ENCODE results near the gene CBFA2T2. TPM values are rescaled to one million over a fixed set of nuclear protein-coding genes. Genes with fewer than 3 reads are reported as not detected.
"Not testable (repeated sequence)": the region's sequence is repeated elsewhere in the genome, so short reads cannot be mapped to it uniquely, and the experiment has no call there.

CBFA2T2 gene
- total RNA-seq, 1 donor from 2014 or later, result 19.6 TPM

DNA sequence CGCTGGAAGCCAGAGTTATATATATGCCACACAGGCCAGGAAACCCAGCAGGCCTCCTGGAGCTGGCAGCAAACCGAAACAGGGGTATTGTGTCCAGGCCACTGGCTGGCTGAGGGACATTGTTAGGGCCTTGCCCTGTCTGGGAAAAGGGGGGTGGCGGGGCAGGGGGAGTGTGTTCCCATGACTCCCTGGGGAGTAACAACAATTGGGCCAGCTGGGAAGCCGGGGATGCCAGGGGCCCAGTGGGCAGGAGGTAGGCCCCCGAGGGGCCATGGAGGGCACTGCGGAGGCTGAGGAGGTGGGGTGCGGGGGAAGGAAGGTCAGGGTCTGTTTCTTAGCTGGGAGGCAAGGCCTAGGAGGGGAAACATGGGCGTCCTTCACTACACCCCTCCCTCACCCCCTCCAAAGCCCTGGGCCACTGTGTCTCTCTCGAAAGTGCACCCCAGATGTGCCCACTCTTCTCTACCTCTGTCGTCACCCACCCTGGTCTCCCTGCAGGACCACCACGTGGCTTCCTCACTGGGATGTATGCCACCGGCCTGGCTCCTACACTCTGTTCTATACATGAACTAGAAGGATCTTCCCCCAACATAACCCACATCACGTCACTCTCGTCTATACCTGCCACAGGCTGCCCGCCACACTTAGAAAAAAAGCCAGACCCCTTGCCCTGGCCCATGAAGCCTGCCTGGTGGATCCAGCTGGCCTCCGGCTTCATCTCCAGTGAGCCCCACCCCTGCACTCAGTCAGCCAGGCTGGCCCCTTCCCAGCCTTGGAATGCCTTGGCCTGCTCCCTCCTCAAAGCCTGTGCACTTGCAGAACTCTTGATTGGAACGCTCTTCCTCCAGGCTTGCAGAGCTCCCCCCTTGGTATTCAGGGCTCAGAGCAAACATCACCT is 204.1 kb downstream of the CBFA2T2 start:
- H3K4me3 Mint-ChIP-seq (ENCODE audit: unreplicated experiment), result no peak overlapping the region
- H3K9me3 Mint-ChIP-seq (ENCODE audit: unreplicated experiment), result no peaks in the 10 kb centered on the region
- no peaks in the 10 kb centered on the region for H3K27me3 Mint-ChIP-seq (ENCODE audit: unreplicated experiment)
- no peaks in the 10 kb centered on the region for H3K36me3 Mint-ChIP-seq (ENCODE audit: unreplicated experiment)
- no peak for DNase-seq (ENCODE audit: extremely low spot score, unreplicated experiment)
- no peak for TF ChIP-seq CTCF (IDR thresholded peaks at IDR 0.05)
- H3K4me1 Mint-ChIP-seq (ENCODE audit: unreplicated experiment), result peaks cover 3% of the 10 kb centered on the region
- no peak overlapping the region for H3K27ac Mint-ChIP-seq (ENCODE audit: unreplicated experiment)

DNA sequence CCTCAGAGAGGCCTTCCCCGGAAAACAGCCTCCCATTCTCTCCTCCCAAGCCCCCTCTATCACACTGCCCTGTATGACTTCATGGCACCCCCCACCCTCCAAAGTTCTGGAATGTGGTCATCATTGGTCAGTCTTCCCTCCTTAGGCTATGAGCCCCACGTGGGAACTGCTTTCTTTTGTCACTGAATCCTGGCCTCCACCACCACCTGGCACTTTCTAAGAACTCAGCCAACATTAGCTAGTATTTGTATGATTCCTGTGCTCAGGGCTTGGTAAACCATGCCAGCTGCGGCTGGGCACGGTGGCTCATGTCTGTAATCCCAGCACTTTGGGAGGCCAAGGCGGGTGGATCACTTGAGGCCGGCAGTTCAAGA is 204.7 kb downstream of the CBFA2T2 start:
- H3K27me3 Mint-ChIP-seq (ENCODE audit: unreplicated experiment), result no peaks in the 10 kb centered on the region
- no peaks in the 10 kb centered on the region for H3K9me3 Mint-ChIP-seq (ENCODE audit: unreplicated experiment)
- no peak for DNase-seq (ENCODE audit: extremely low spot score, unreplicated experiment)
- H3K36me3 Mint-ChIP-seq (ENCODE audit: unreplicated experiment), result no peaks in the 10 kb centered on the region
- H3K4me3 Mint-ChIP-seq (ENCODE audit: unreplicated experiment), result no peak overlapping the region
- H3K4me1 Mint-ChIP-seq (ENCODE audit: unreplicated experiment), result peaks cover 3% of the 10 kb centered on the region
- no peak for TF ChIP-seq CTCF (IDR thresholded peaks at IDR 0.05)
- H3K27ac Mint-ChIP-seq (ENCODE audit: unreplicated experiment), result no peak overlapping the region

DNA sequence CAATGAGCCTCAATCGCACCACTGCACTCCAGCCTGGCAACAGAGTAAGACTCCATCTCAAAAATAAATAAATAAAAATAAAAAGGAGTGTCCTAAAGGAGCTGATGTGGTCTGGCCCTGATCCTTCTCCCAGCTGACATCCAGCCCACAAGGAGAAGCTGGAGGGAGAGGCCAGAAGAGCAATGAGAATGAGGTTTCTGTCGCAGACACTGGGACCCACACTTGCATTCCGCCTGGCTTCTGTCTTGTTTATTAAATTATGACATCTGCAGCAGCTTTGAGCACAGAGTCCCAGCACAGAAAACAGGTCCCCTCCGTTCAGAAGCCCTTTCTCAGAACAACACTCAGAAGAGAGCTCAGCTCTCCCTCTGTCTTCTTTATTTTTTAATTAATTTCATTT is 206.6 kb downstream of the CBFA2T2 start:
- Mint-ChIP-seq H3K4me3 (ENCODE audit: unreplicated experiment) (no peak overlapping the region), H3K9me3 (ENCODE audit: unreplicated experiment) (no peaks in the 10 kb centered on the region), H3K27me3 (ENCODE audit: unreplicated experiment) (no peaks in the 10 kb centered on the region), H3K36me3 (ENCODE audit: unreplicated experiment) (no peaks in the 10 kb centered on the region), H3K4me1 (ENCODE audit: unreplicated experiment) (no peaks in the 10 kb centered on the region), H3K27ac (ENCODE audit: unreplicated experiment) (no peak overlapping the region)
- no peak for DNase-seq (ENCODE audit: extremely low spot score, unreplicated experiment)
- no peak for TF ChIP-seq CTCF (IDR thresholded peaks at IDR 0.05)

DNA sequence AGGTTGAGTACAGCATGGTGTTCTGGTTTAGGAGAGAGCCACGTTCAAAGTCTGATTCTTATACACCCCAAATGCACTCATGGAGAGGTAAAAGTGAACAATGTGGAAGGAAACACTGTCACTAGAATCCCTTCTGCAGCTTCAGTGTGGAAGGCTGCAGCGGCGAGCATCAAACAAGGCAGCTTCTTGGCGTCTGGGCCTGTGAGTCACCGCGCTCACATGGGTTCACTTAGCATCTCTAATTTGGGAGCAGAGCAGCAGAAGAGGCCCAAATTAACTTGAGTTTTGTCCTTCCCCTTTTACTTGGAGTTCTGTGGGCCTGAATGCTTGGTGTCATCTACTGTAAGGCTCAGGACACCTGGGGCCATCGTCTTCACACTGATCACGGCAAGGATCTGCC is 207.2 kb downstream of the CBFA2T2 start:
- H3K4me1 Mint-ChIP-seq (ENCODE audit: unreplicated experiment), result no peaks in the 10 kb centered on the region
- no peak for TF ChIP-seq CTCF (IDR thresholded peaks at IDR 0.05)
- no peak for DNase-seq (ENCODE audit: extremely low spot score, unreplicated experiment)
- H3K27ac Mint-ChIP-seq (ENCODE audit: unreplicated experiment), result no peak overlapping the region
- H3K36me3 Mint-ChIP-seq (ENCODE audit: unreplicated experiment), result no peaks in the 10 kb centered on the region
- H3K9me3 Mint-ChIP-seq (ENCODE audit: unreplicated experiment), result no peaks in the 10 kb centered on the region
- H3K27me3 Mint-ChIP-seq (ENCODE audit: unreplicated experiment), result no peaks in the 10 kb centered on the region
- no peak overlapping the region for H3K4me3 Mint-ChIP-seq (ENCODE audit: unreplicated experiment)

DNA sequence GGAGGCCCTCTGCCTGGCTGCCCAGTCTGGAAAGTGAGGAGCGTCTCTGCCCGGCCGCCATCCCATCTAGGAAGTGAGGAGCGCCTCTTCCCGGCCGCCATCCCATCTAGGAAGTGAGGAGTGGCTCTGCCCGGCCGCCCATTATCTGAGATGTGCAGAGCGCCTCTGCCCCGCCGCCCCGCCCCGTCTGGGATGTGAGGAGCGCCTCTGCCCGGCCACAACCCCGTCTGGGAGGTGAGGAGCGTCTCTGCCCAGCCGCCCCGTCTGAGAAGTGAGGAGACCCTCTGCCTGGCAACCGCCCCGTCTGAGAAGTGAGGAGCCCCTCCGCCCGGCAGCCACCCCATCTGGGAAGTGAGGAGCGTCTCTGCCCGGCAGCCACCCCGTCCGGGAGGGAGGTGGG is 209.1 kb downstream of the CBFA2T2 start:
- not testable (repeated sequence) for H3K27me3 Mint-ChIP-seq (ENCODE audit: unreplicated experiment); H3K36me3 Mint-ChIP-seq (ENCODE audit: unreplicated experiment); H3K27ac Mint-ChIP-seq (ENCODE audit: unreplicated experiment); H3K4me1 Mint-ChIP-seq (ENCODE audit: unreplicated experiment); DNase-seq (ENCODE audit: extremely low spot score, unreplicated experiment); H3K9me3 Mint-ChIP-seq (ENCODE audit: unreplicated experiment); H3K4me3 Mint-ChIP-seq (ENCODE audit: unreplicated experiment)

Other genes starting within 250 kb of the CBFA2T2 start
- gene BPIFB1, start 206.9 kb upstream of the CBFA2T2 start, total RNA-seq, result not detected in 2 replicates
- gene CDK5RAP1, start 88.6 kb upstream of the CBFA2T2 start, total RNA-seq, result 25.1 and 25.3 TPM in 2 replicates
- gene SNTA1, start 46.3 kb upstream of the CBFA2T2 start, total RNA-seq, result 28.9 and 33.8 TPM in 2 replicates
- 0.13 and 0.37 TPM in 2 replicates for gene C20orf144, start 172.2 kb downstream of the CBFA2T2 start, total RNA-seq
- 0.52 and 0.54 TPM in 2 replicates for gene ACTL10, start 176.8 kb downstream of the CBFA2T2 start, total RNA-seq
- gene NECAB3, start 184.3 kb downstream of the CBFA2T2 start, total RNA-seq, result 29.1 and 30.0 TPM in 2 replicates
- 5.6 and 6.3 TPM in 2 replicates for gene E2F1, start 196.3 kb downstream of the CBFA2T2 start, total RNA-seq
- gene PXMP4, start 230.2 kb downstream of the CBFA2T2 start, total RNA-seq, result 2.1 and 3.4 TPM in 2 replicates
- 2.6 and 3.4 TPM in 2 replicates for gene ZNF341, start 241.9 kb downstream of the CBFA2T2 start, total RNA-seq